HEK293T (cell line): ENCODE data around the gene GGPS1.

Source experiments
- CTBP1 ChIP-seq: fragments of 450-650 bp; IDR thresholded peaks from 2 replicates; pipeline ENCODE4 v1.6.1; 2016; ENCODE audit warnings: borderline replicate concordance
- FOXM1 ChIP-seq: fragments of 450-650 bp; IDR thresholded peaks from 2 replicates; pipeline ENCODE4 v1.6.1; 2017; ENCODE audit warnings: mild to moderate bottlenecking, borderline replicate concordance
- SP1 ChIP-seq: fragments of 450-650 bp; IDR thresholded peaks from 2 replicates; pipeline ENCODE4 v1.6.1; 2017

DNA sequence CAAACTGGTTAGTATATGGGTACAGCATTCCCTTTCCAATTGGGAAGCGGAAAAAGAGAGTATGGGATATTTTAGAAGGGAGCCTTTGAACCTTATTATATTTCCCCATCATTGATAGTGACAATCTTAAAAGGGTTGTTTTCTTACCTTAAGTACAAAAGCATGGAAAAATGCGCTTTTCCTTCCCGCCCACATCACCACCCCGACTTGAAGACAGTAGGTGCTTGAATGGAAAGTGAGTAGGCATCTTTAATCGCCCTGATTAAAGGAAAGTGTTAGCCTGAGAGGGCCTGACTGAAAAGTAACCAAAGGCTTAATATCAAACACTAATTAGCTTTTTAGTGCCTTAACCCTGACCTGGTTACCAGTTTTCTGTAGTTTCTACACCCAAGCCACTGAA, 15.4 kb downstream of the GGPS1 start:
- TF ChIP-seq FOXM1 (no peak), CTBP1 (no peak), SP1 (no peak)
